Cardiac fibroblast (primary cell): ENCODE data around the gene ENAH.
"Not testable (repeated sequence)": the region's sequence is repeated elsewhere in the genome, so short reads cannot be mapped to it uniquely, and the experiment has no call there.

Source experiments
- DNase-seq, 2 donors: peaks; one replicate each; pipeline versions ENCODE4 v3.0.0 to v3.0.0-alpha.2; 2010; ENCODE audit warnings: low read depth in 2 of 2
- H3K4me3 ChIP-seq, 2 donors: replicated peaks in 1 of 2; 1 replicate in 1 of 2; 2 replicates in 1 of 2; pipeline ENCODE4 v1.5.1; 2011; ENCODE audit warnings: low read depth in 2 of 2, low read length in 2 of 2, mild to moderate bottlenecking in 2 of 2, moderate library complexity in 1 of 2
- CTCF ChIP-seq: IDR thresholded peaks from one replicate; pipeline ENCODE4 v1.5.1; 2011; ENCODE audit warnings: low read depth, mild to moderate bottlenecking, low read length, inconsistent platforms

Gene ENAH

GRCh38 chr1:225617479-225617878, 35.4 kb downstream of the ENAH start:
- no peak for TF ChIP-seq CTCF
- no peak for DNase-seq
- no peak overlapping the region for H3K4me3 ChIP-seq

GRCh38 chr1:225615403-225615790, 37.5 kb downstream of the ENAH start:
- H3K4me3 ChIP-seq, DNase-seq: not testable (repeated sequence)

GRCh38 chr1:225613006-225613405, 39.9 kb downstream of the ENAH start:
- no peak overlapping the region for H3K4me3 ChIP-seq
- no peak for TF ChIP-seq CTCF
- DNase-seq, result no peak

- no peak for TF ChIP-seq CTCF
- no peak overlapping the region for H3K4me3 ChIP-seq
- DNase-seq, result peak; percentile 33 to 84
Measured at GRCh38 chr1:225612287-225612686, 40.6 kb downstream of the ENAH start.

GRCh38 chr1:225611537-225612223, 41.2 kb downstream of the ENAH start:
- DNase-seq, result no peak
- H3K4me3 ChIP-seq, result no peak overlapping the region
- TF ChIP-seq CTCF, result no peak

GRCh38 chr1:225610539-225610938, 42.4 kb downstream of the ENAH start:
- H3K4me3 ChIP-seq, result no peak overlapping the region
- TF ChIP-seq CTCF, result no peak
- DNase-seq, result no peak

- no peak overlapping the region for H3K4me3 ChIP-seq
- no peak for DNase-seq
- no peak for TF ChIP-seq CTCF
Measured at GRCh38 chr1:225608014-225608796, 44.7 kb downstream of the ENAH start.
